Measurements from ENCODE around the gene ARHGAP15.

DNA sequence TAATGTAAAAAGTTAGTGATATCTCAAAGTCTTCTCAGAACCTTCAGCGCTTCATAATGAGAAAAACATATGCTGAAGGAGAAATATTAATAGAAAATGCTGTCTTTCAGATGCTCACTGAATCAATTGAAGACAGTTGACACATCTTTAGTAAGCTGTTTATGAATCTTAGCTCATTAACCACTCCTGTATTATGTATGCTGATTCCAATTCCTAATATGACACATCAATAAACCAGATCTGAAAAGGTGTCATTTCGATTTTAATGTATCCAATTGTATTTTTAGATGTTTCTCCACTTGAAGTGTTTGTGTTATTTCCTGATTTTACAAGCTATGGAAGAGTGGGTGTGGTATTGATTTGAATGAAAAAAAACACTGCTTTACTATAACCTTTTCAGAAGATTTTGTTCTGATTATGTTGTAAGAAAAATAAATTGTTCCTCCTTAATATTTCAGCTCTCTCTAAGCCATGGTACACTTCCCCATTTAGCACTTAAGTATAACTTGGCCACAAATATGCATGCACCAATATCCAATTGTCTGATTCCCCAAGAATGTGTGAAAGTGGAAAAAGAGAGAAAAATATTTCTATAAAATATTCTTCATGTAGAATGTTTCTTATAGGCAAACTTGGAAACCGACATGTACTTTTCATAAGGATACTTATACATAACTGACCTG lies 569.8 kb downstream of the ARHGAP15 start:
- no peak for TF ChIP-seq SIN3A (IDR thresholded peaks at IDR 0.05; ENCODE audit: borderline replicate concordance, insufficient read depth, low read depth, low read length)
- TF ChIP-seq, protein P1, sequence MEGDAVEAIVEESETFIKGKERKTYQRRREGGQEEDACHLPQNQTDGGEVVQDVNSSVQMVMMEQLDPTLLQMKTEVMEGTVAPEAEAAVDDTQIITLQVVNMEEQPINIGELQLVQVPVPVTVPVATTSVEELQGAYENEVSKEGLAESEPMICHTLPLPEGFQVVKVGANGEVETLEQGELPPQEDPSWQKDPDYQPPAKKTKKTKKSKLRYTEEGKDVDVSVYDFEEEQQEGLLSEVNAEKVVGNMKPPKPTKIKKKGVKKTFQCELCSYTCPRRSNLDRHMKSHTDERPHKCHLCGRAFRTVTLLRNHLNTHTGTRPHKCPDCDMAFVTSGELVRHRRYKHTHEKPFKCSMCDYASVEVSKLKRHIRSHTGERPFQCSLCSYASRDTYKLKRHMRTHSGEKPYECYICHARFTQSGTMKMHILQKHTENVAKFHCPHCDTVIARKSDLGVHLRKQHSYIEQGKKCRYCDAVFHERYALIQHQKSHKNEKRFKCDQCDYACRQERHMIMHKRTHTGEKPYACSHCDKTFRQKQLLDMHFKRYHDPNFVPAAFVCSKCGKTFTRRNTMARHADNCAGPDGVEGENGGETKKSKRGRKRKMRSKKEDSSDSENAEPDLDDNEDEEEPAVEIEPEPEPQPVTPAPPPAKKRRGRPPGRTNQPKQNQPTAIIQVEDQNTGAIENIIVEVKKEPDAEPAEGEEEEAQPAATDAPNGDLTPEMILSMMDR (IDR thresholded peaks at IDR 0.05) = no peak
- no peak for TF ChIP-seq POLR2AphosphoS5 (IDR thresholded peaks at IDR 0.05; ENCODE audit: low read depth, low read length)
- no peak for TF ChIP-seq TCF7L2 (IDR thresholded peaks at IDR 0.05; ENCODE audit: low read depth, low read length)
- TF ChIP-seq, protein P2, sequence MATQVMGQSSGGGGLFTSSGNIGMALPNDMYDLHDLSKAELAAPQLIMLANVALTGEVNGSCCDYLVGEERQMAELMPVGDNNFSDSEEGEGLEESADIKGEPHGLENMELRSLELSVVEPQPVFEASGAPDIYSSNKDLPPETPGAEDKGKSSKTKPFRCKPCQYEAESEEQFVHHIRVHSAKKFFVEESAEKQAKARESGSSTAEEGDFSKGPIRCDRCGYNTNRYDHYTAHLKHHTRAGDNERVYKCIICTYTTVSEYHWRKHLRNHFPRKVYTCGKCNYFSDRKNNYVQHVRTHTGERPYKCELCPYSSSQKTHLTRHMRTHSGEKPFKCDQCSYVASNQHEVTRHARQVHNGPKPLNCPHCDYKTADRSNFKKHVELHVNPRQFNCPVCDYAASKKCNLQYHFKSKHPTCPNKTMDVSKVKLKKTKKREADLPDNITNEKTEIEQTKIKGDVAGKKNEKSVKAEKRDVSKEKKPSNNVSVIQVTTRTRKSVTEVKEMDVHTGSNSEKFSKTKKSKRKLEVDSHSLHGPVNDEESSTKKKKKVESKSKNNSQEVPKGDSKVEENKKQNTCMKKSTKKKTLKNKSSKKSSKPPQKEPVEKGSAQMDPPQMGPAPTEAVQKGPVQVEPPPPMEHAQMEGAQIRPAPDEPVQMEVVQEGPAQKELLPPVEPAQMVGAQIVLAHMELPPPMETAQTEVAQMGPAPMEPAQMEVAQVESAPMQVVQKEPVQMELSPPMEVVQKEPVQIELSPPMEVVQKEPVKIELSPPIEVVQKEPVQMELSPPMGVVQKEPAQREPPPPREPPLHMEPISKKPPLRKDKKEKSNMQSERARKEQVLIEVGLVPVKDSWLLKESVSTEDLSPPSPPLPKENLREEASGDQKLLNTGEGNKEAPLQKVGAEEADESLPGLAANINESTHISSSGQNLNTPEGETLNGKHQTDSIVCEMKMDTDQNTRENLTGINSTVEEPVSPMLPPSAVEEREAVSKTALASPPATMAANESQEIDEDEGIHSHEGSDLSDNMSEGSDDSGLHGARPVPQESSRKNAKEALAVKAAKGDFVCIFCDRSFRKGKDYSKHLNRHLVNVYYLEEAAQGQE (IDR thresholded peaks at IDR 0.05; ENCODE audit: insufficient read depth in 1 of 2, low read depth in 2 of 2, low read length in 1 of 2) = no peak
